Gastroesophageal sphincter (tissue), 4 donors: ENCODE data around the gene SNX19. TPM values are rescaled to one million over a fixed set of nuclear protein-coding genes. Genes with fewer than 3 reads are reported as not detected.

Experiments
- ATAC-seq: fragments of 150-250 bp; one replicate; pipeline ENCODE4 v1.9.1; 2016; ENCODE audit warnings: mild to moderate bottlenecking, moderate library complexity
- H3K27ac ChIP-seq, 4 donors: fragments of 200-600 bp; sonication (generic) in 3 of 4; 1 replicate in 3 of 4; 2 replicates in 1 of 4; pipeline ENCODE4 v1.5.1; 2016 to 2019
- H3K27me3 ChIP-seq: fragments of 200-600 bp; sonication (generic); one replicate; pipeline ENCODE4 v1.5.1; 2019
- H3K36me3 ChIP-seq, 2 donors: fragments of 200-600 bp; sonication (generic); one replicate each; pipeline ENCODE4 v1.5.1; 2019; ENCODE audit warnings: control low read depth in 1 of 2
- H3K4me1 ChIP-seq, 3 donors: fragments of 200-600 bp; sonication (generic); 1 replicate in 2 of 3; 2 replicates in 1 of 3; pipeline ENCODE4 v1.5.1; 2016 to 2019; ENCODE audit warnings: control low read depth in 2 of 3
- H3K4me3 ChIP-seq, 2 donors: fragments of 200-600 bp; sonication (generic); one replicate each; pipeline ENCODE4 v1.5.1; 2019; ENCODE audit warnings: mild to moderate bottlenecking in 1 of 2, moderate library complexity in 1 of 2
- H3K9me3 ChIP-seq, 3 donors: fragments of 200-600 bp; sonication (generic); one replicate each; pipeline ENCODE4 v1.5.1; 2017 to 2019; ENCODE audit warnings: control low read depth in 2 of 3
- CTCF ChIP-seq, 4 experiments: fragments of 200-600 bp in 2 of 4; fragments of 450-650 bp in 2 of 4; sonication (generic) in 1 of 4; IDR thresholded peaks; one replicate each; pipeline ENCODE4 v1.5.1; 2017 to 2019; ENCODE audit warnings: antibody characterized with exemption in 4 of 4, mild to moderate bottlenecking in 2 of 4, moderate library complexity in 2 of 4
- EP300 ChIP-seq: sonication (generic); formaldehyde crosslinking; IDR thresholded peaks from one replicate; pipeline ENCODE4 v1.6.1; 2017; ENCODE audit warnings: antibody characterized with exemption, mild to moderate bottlenecking
- POLR2A ChIP-seq, 2 donors: fragments of 450-650 bp; IDR thresholded peaks; one replicate each; pipeline ENCODE4 v1.6.1; 2017; ENCODE audit warnings: antibody characterized with exemption in 2 of 2, mild to moderate bottlenecking in 2 of 2, moderate library complexity in 1 of 2
- POLR2AphosphoS5 ChIP-seq: sonication (generic); formaldehyde crosslinking; IDR thresholded peaks from one replicate; pipeline ENCODE4 v1.6.1; 2017; ENCODE audit warnings: antibody characterized with exemption
- WGBS, 2 donors: methylation state at CpG; one replicate each; pipeline ENCODE4 v1.1.5; 2018; ENCODE audit warnings: low coverage in 1 of 2; 5-methylcytosine and 5-hydroxymethylcytosine counted together
- total RNA-seq, 4 donors: library from RNA; depleted of rRNA; stranded (reverse); fragments of >200 nt; gene quantifications; one replicate each; pipeline ENCODE4 v1.1.0, GENCODE V29; 2016

SNX19 gene
- total RNA-seq, 4 donors from 2014 or later: 110 to 131 (median 119) TPM

GRCh38 chr11:130849215-130849568 lies 67.1 kb downstream of the SNX19 start:
- H3K4me3 ChIP-seq: no peak overlapping the region
- 56 to 69% methylated on average over 2 of the region's 2 CpGs for WGBS, 2 donors
- peaks cover 0 to 9% (median 0%) of the 10 kb centered on the region in 3 donors for H3K4me1 ChIP-seq
- no peaks in the 10 kb centered on the region for H3K9me3 ChIP-seq
- no peaks in the 10 kb centered on the region for H3K36me3 ChIP-seq
- peak; percentile 74 for ATAC-seq
- H3K27me3 ChIP-seq: no peaks in the 10 kb centered on the region
- no peak for TF ChIP-seq POLR2A (IDR thresholded peaks at IDR 0.05)
- TF ChIP-seq POLR2AphosphoS5: peak; percentile 9
- no peak for TF ChIP-seq CTCF (IDR thresholded peaks at IDR 0.05)
- no peak overlapping the region for H3K27ac ChIP-seq

DNA sequence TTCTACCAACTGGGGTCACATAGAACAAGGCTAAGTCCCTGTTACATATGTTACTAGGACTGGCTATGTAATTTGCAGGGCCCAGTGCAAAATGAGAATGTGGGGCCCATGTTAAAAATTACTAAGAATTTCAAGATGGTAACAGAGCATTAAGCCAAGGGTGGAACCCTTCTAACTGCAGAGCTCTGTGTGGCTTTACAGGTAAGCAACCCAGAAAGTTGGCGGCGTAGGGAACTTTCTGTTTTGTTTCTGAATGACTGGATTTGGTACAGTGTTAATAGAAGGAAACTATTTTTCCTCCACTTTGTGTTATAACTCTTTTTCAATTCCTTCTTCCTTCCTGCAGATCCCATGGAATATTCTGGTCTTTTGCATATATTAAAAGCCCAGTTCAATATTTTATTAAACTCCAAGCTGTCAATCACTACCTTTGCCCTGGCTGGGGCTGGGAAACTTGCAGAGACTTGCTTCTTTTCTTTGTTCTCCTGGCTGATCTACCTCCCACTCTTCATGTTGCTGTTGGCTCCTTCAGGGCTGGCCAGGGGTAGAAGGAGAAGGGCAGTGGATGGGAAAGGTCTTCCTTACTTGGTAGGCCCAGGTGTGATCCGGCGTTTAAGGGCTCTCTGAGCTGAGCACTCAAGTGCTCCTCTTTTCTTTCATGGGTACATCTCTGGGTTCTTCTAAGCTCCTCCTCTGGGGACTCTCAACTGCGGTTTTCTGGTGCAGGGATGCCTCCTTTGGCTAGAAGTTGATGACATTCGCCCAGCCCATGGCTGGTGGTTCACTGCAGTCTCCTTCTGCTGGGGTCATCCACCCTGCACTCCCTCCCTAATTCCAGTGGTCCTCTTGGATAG lies 67.7 kb downstream of the SNX19 start:
- Histone ChIP-seq H3K36me3 (no peaks in the 10 kb centered on the region), H3K4me3 (no peak overlapping the region), H3K27ac (no peak overlapping the region), H3K4me1 (peaks cover 0 to 9% (median 0%) of the 10 kb centered on the region in 3 donors), H3K9me3 (no peaks in the 10 kb centered on the region), H3K27me3 (no peaks in the 10 kb centered on the region)
- no peak for ATAC-seq
- WGBS, 2 donors: 92 to 96% methylated on average over 5 to 6 of the region's 6 CpGs
- TF ChIP-seq EP300: no peak
- no peak for TF ChIP-seq POLR2AphosphoS5
- no peak for TF ChIP-seq POLR2A (IDR thresholded peaks at IDR 0.05)
- TF ChIP-seq CTCF (IDR thresholded peaks at IDR 0.05): no peak

DNA sequence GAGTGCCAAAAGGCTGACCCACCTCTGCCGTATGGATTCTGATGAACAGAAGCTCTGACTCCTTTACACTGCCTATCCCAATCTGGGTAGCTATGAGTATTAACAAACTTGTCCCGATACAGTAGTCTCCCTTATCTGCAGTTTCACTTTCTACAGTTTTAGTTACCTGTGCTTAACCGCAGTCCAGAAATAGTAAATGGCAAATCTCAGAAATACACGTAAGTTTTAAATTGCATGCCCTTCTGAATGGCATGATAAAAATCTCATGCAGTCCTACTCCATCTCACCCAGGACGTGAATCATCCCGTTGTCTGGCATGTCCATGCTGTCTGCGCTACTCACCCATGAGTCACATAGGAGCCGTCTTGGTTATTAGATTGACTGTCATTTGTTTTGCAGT lies 68.8 kb downstream of the SNX19 start:
- H3K4me3 ChIP-seq: no peak overlapping the region
- H3K27me3 ChIP-seq: peaks cover 3% of the 10 kb centered on the region
- peaks cover 0 to 9% (median 0%) of the 10 kb centered on the region in 3 donors for H3K4me1 ChIP-seq
- no peak for TF ChIP-seq POLR2AphosphoS5
- TF ChIP-seq EP300: no peak
- TF ChIP-seq CTCF (IDR thresholded peaks at IDR 0.05): no peak
- TF ChIP-seq POLR2A (IDR thresholded peaks at IDR 0.05): no peak
- WGBS, 2 donors: 57 to 84% methylated on average over 6 of the region's 8 CpGs
- H3K36me3 ChIP-seq: no peaks in the 10 kb centered on the region
- no peak overlapping the region for H3K27ac ChIP-seq
- no peak for ATAC-seq
- H3K9me3 ChIP-seq: no peaks in the 10 kb centered on the region

- Histone ChIP-seq H3K9me3 (no peaks in the 10 kb centered on the region), H3K4me3 (no peak overlapping the region), H3K36me3 (no peaks in the 10 kb centered on the region), H3K27me3 (peaks cover 4% of the 10 kb centered on the region), H3K27ac (no peak overlapping the region), H3K4me1 (peaks cover 0 to 9% (median 0%) of the 10 kb centered on the region in 3 donors)
- 29% methylated on average over 2 of the region's 2 CpGs; no CpG with 5 or more reads in 1 of the 2 donors for WGBS, 2 donors
- no peak for TF ChIP-seq EP300
- TF ChIP-seq CTCF (IDR thresholded peaks at IDR 0.05): no peak
- no peak for TF ChIP-seq POLR2AphosphoS5
- no peak for TF ChIP-seq POLR2A (IDR thresholded peaks at IDR 0.05)
- no peak for ATAC-seq
Measured at GRCh38 chr11:130846606-130847005, 69.7 kb downstream of the SNX19 start.

DNA sequence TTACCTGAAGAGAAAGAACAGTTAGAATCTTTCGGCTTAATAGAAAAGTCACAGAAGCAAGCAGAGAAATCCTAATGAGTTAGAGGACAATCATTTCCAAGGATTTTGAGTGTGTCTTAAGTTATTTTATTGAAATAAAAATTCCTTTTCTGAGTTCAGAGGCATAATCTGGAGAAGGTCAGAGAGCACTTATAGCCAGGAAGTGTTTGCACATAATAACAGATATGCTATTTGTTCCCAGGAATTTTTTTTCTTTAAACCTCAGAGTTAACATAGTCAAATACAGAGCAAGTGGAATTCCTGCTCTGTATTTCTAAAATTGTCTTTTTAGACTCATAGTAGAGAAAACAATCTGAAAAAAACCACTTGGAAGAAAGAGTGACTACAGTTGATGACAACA lies 74.3 kb downstream of the SNX19 start:
- Histone ChIP-seq H3K4me3 (no peak overlapping the region), H3K9me3 (peaks cover 0 to 5% (median 0%) of the 10 kb centered on the region in 3 donors), H3K27me3 (peaks cover 4% of the 10 kb centered on the region), H3K4me1 (peaks cover 0 to 5% (median 0%) of the 10 kb centered on the region in 3 donors), H3K27ac (no peak overlapping the region), H3K36me3 (no peaks in the 10 kb centered on the region)
- 94 to 100% methylated on average over 1 of the region's 1 CpG for WGBS, 2 donors
- no peak for ATAC-seq
- no peak for TF ChIP-seq EP300
- TF ChIP-seq CTCF (IDR thresholded peaks at IDR 0.05): no peak
- TF ChIP-seq POLR2AphosphoS5: no peak
